Measurements from ENCODE around the gene CCT8.
"Not testable (repeated sequence)": the region's sequence is repeated elsewhere in the genome, so short reads cannot be mapped to it uniquely, and the experiment has no call there.

CCT8 gene

DNA sequence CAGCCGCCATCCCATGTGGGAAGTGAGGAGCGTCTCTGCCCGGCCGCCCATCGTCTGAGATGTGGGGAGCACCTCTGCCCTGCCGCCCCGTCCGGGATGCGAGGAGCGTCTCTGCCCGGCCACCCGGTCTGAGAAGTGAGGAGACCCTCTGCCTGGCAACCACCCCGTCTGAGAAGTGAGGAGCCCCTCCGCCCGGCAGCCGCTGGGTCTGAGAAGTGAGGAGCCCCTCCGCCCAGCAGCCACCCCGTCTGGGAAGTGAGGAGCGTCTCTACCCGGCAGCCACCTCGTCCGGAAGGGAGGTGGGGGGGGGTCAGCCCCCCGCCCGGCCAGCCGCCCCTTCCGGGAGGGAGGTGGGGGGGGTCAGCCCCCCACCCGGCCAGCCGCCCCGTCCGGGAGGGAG, 62.2 kb downstream of the CCT8 start:
- H3K4me1 Mint-ChIP-seq (ENCODE audit: low read depth); H3K27ac Mint-ChIP-seq: not testable (repeated sequence)

DNA sequence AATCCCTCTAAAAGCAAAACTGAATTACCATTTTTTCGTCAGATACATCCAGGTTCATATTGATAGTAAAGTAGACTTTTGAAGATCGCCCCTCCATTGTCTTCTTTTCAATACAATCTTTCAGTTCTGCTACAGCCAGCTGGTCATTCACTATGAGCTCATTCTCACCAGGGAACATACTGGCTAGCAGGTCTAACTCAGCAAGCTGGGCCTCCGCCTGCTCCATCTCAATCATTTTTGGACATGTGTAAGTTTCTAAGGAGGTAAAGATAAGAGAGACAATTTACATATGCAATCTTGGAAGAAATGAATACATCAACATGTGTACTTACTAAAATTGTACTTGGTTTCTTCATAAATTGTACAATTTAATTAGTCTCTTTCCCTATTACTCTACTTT, 65.1 kb downstream of the CCT8 start:
- Mint-ChIP-seq H3K4me3 (no peak overlapping the region), H3K27ac (no peak overlapping the region), H3K4me1 (ENCODE audit: low read depth) (peaks cover 2% of the 10 kb centered on the region), H3K9me3 (no peaks in the 10 kb centered on the region), H3K27me3 (ENCODE audit: low read depth) (no peaks in the 10 kb centered on the region), H3K36me3 (ENCODE audit: low read depth) (peaks cover 3% of the 10 kb centered on the region)

More for the DNA sequence above, 62.2 kb downstream of the CCT8 start:
- not testable (repeated sequence) for H3K36me3 Mint-ChIP-seq (ENCODE audit: low read depth); H3K4me3 Mint-ChIP-seq; H3K9me3 Mint-ChIP-seq; H3K27me3 Mint-ChIP-seq (ENCODE audit: low read depth)

DNA sequence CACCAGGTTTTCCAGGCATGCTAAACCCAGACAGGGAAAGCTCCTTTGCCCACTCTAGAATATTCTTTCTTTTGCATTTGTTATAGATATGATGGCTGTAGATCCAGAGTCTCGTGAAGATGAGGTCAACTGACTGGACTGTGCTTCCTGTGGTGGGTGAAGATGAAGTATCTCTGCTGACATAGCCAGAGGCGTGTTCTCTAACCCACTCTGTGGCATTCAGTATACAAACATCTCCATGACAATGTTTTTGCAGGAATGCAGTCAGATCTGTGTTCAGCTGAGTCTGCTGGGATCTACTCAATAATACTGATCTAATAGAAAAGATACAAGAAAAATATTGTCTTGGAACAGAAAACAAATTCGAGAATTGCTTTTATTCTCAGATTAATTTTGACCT, 65.6 kb downstream of the CCT8 start:
- no peaks in the 10 kb centered on the region for H3K27me3 Mint-ChIP-seq (ENCODE audit: low read depth)
- H3K4me1 Mint-ChIP-seq (ENCODE audit: low read depth) = peaks cover 3% of the 10 kb centered on the region
- H3K27ac Mint-ChIP-seq = no peak overlapping the region
- H3K4me3 Mint-ChIP-seq = no peak overlapping the region
- H3K9me3 Mint-ChIP-seq = no peaks in the 10 kb centered on the region
- H3K36me3 Mint-ChIP-seq (ENCODE audit: low read depth) = peaks cover 3% of the 10 kb centered on the region

DNA sequence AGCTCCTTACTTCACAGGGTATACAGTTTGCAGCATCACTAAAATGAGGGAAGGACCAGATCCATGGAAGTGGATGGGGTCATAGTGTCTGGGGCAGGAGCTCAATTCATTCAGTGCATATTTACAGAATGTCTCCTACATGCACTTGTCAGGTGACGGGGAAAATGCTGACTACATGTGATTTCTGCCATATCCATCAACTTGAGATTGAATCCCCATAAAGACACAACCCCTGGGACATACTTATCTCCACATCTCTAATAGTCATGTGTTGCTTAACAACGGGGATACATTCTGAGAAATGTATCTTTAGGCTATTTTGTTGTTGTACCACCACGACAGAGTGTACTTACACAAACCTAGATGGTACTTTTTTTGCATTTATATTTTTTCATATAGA, 66.3 kb downstream of the CCT8 start:
- H3K4me1 Mint-ChIP-seq (ENCODE audit: low read depth) = peaks cover 6% of the 10 kb centered on the region
- no peaks in the 10 kb centered on the region for H3K27me3 Mint-ChIP-seq (ENCODE audit: low read depth)
- no peak overlapping the region for H3K4me3 Mint-ChIP-seq
- H3K27ac Mint-ChIP-seq = no peak overlapping the region
- no peaks in the 10 kb centered on the region for H3K9me3 Mint-ChIP-seq
- peaks cover 3% of the 10 kb centered on the region for H3K36me3 Mint-ChIP-seq (ENCODE audit: low read depth)
